Fibroblast of lung (primary cell): ENCODE measurements around the gene SLC45A2.

Experiments used
- EZH2 ChIP-seq: IDR thresholded peaks from 2 replicates; pipeline ENCODE4 v1.5.1; 2012; ENCODE audit warnings: low read length, control low read depth, mild to moderate bottlenecking; ENCODE audit errors: missing control alignments
- TF ChIP-seq, protein P1 (sequence below), 2 donors: IDR thresholded peaks in 1 of 2; conservative IDR thresholded peaks in 1 of 2; 1 replicate in 1 of 2; 2 replicates in 1 of 2; pipeline ENCODE4 v1.5.1; 2011 to 2012; ENCODE audit warnings: low read length in 2 of 2, control low read depth in 1 of 2, inconsistent platforms in 1 of 2, low read depth in 1 of 2, mild to moderate bottlenecking in 1 of 2

DNA sequence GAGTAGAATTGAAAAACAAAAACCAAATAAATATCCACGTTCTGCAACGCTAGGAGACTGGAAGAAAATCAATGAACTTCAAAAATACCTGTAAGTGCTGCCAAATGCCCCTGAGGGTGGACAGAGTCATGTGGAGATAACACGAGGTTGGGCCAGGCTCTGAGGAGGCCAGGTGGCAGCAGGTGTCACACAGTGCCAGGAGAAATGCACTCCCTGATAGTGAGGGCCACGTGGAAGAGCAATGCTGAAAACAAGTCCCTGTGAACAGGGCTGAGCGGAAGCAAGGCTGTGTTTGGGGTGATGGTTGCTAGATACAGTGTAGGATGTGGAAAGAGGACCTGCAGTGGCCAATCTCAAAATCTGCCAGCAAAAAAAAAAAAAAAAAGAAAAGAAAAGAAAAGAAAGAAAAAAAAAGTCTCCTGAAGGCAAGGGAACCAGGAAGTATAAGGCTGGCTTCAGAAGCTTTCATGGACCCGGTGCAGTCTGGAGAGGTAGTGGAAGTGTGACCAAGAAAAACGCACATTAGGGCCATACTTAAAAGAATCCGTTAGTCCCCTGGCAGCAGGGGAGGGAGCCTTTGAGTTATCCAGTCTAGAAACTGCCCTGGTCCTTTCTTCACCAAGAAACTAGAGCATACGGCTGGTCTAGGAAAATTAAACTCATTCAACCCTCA, 41.7 kb upstream of the SLC45A2 start:
- TF ChIP-seq, protein P1, sequence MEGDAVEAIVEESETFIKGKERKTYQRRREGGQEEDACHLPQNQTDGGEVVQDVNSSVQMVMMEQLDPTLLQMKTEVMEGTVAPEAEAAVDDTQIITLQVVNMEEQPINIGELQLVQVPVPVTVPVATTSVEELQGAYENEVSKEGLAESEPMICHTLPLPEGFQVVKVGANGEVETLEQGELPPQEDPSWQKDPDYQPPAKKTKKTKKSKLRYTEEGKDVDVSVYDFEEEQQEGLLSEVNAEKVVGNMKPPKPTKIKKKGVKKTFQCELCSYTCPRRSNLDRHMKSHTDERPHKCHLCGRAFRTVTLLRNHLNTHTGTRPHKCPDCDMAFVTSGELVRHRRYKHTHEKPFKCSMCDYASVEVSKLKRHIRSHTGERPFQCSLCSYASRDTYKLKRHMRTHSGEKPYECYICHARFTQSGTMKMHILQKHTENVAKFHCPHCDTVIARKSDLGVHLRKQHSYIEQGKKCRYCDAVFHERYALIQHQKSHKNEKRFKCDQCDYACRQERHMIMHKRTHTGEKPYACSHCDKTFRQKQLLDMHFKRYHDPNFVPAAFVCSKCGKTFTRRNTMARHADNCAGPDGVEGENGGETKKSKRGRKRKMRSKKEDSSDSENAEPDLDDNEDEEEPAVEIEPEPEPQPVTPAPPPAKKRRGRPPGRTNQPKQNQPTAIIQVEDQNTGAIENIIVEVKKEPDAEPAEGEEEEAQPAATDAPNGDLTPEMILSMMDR (conservative IDR thresholded peaks at IDR 0.05 in 1 of 2, IDR thresholded peaks at IDR 0.05 in 1 of 2; ENCODE audit: low read depth in 1 of 2, low read length in 2 of 2), result no peak
- TF ChIP-seq EZH2, result no peak
